Vagina (tissue), 2 donors: Measurements from ENCODE around the gene VPS37C. TPM values are rescaled to one million over a fixed set of nuclear protein-coding genes. Genes with fewer than 3 reads are reported as not detected.
"Not testable (repeated sequence)": the region's sequence is repeated elsewhere in the genome, so short reads cannot be mapped to it uniquely, and the experiment has no call there.

ENCODE experiments used
- DNase-seq, 2 donors: peaks; one replicate each; pipeline ENCODE4 v3.0.0-alpha.2; 2017; ENCODE audit errors: extremely low spot score in 2 of 2
- H3K27ac ChIP-seq: fragments of 200-600 bp; sonication (generic); one replicate; pipeline ENCODE4 v1.5.1; 2019
- H3K27me3 ChIP-seq: fragments of 200-600 bp; sonication (generic); one replicate; pipeline ENCODE4 v1.5.1; 2019
- H3K36me3 ChIP-seq, 2 donors: fragments of 200-600 bp; sonication (generic); one replicate each; pipeline ENCODE4 v1.5.1; 2017 to 2019
- H3K4me1 ChIP-seq: fragments of 200-600 bp; sonication (generic); one replicate; pipeline ENCODE4 v1.5.1; 2019
- H3K4me3 ChIP-seq, 2 donors: fragments of 200-600 bp; sonication (generic); 1 replicate in 1 of 2; 2 replicates in 1 of 2; pipeline ENCODE4 v1.5.1; 2016 to 2019
- H3K9me3 ChIP-seq: fragments of 200-600 bp; sonication (generic); one replicate; pipeline ENCODE4 v1.5.1; 2019
- CTCF ChIP-seq, 3 experiments: fragments of 450-650 bp in 2 of 3; fragments of 200-600 bp in 1 of 3; sonication (generic) in 1 of 3; IDR thresholded peaks; one replicate each; pipeline ENCODE4 v1.5.1; 2017 to 2019; ENCODE audit warnings: antibody characterized with exemption in 3 of 3, mild to moderate bottlenecking in 2 of 3, moderate library complexity in 2 of 3
- POLR2A ChIP-seq, 2 donors: fragments of 450-650 bp; IDR thresholded peaks; one replicate each; pipeline ENCODE4 v1.6.1; 2017; ENCODE audit warnings: antibody characterized with exemption in 2 of 2, mild to moderate bottlenecking in 2 of 2, moderate library complexity in 2 of 2
- POLR2AphosphoS5 ChIP-seq, 2 donors: sonication (generic); formaldehyde crosslinking; IDR thresholded peaks; one replicate each; pipeline ENCODE4 v1.9.0; 2017; ENCODE audit warnings: antibody characterized with exemption in 2 of 2, mild to moderate bottlenecking in 2 of 2, low read depth in 1 of 2; ENCODE audit not compliant: insufficient read depth in 1 of 2
- intact Hi-C: fragments of 100-400 bp; cut with DNase I; formaldehyde crosslinking; loops from one replicate; pipeline ENCODE4 v1.15.1; 2023
- total RNA-seq: library from RNA; depleted of rRNA; stranded (reverse); fragments of >200 nt; gene quantifications from one replicate; pipeline ENCODE4 v1.2.3, GENCODE V29; 2016

Gene VPS37C
- total RNA-seq, 1 donor from 2014 or later, result 15.7 TPM

- Histone ChIP-seq H3K9me3 (no peaks in the 10 kb centered on the region), H3K27me3 (no peaks in the 10 kb centered on the region), H3K4me3 (no peak overlapping the region), H3K27ac (no peak overlapping the region), H3K4me1 (no peaks in the 10 kb centered on the region), H3K36me3 (no peaks in the 10 kb centered on the region)
- DNase-seq, result no peak
- intact Hi-C loops, result no loop called here
- no peak for TF ChIP-seq CTCF (IDR thresholded peaks at IDR 0.05)
- no peak for TF ChIP-seq POLR2AphosphoS5 (IDR thresholded peaks at IDR 0.05; ENCODE audit: insufficient read depth in 1 of 2, low read depth in 1 of 2)
- TF ChIP-seq POLR2A (IDR thresholded peaks at IDR 0.05), result no peak
Measured at GRCh38 chr11:61168800-61169199, 7.6 kb upstream of the VPS37C start.

- Histone ChIP-seq H3K27me3 (no peaks in the 10 kb centered on the region), H3K9me3 (no peaks in the 10 kb centered on the region), H3K36me3 (no peaks in the 10 kb centered on the region), H3K4me3 (no peak overlapping the region), H3K27ac (no peak overlapping the region), H3K4me1 (no peaks in the 10 kb centered on the region)
- intact Hi-C loops, result no loop called here
- no peak for DNase-seq
- TF ChIP-seq CTCF (IDR thresholded peaks at IDR 0.05), result no peak
Measured at GRCh38 chr11:61168042-61168688, 6.9 kb upstream of the VPS37C start.

- H3K9me3 ChIP-seq, intact Hi-C loops, DNase-seq, H3K4me3 ChIP-seq, H3K27me3 ChIP-seq, H3K4me1 ChIP-seq, H3K27ac ChIP-seq, H3K36me3 ChIP-seq: not testable (repeated sequence)
Measured at GRCh38 chr11:61166331-61166730, 5.1 kb upstream of the VPS37C start.

- intact Hi-C loops, DNase-seq, H3K27ac ChIP-seq, H3K4me3 ChIP-seq, H3K9me3 ChIP-seq, H3K36me3 ChIP-seq, H3K27me3 ChIP-seq: not testable (repeated sequence)
- H3K4me1 ChIP-seq, result peaks cover 11% of the 10 kb centered on the region
Measured at GRCh38 chr11:61165785-61166184, 4.6 kb upstream of the VPS37C start.

- no peak overlapping the region for H3K27ac ChIP-seq
Measured at GRCh38 chr11:61164606-61165424, 3.6 kb upstream of the VPS37C start.

More at GRCh38 chr11:61164606-61165424, 3.6 kb upstream of the VPS37C start:
- DNase-seq, result no peak
- Histone ChIP-seq H3K4me3 (no peak overlapping the region), H3K4me1 (peaks cover 20% of the 10 kb centered on the region), H3K27me3 (no peaks in the 10 kb centered on the region), H3K9me3 (no peaks in the 10 kb centered on the region), H3K36me3 (no peaks in the 10 kb centered on the region)
- intact Hi-C loops, result no loop called here
- TF ChIP-seq POLR2AphosphoS5 (IDR thresholded peaks at IDR 0.05; ENCODE audit: insufficient read depth in 1 of 2, low read depth in 1 of 2), result no peak
- no peak for TF ChIP-seq CTCF (IDR thresholded peaks at IDR 0.05)
- TF ChIP-seq POLR2A (IDR thresholded peaks at IDR 0.05), result no peak
